ENCODE results near the gene ABO.

The ABO gene

DNA sequence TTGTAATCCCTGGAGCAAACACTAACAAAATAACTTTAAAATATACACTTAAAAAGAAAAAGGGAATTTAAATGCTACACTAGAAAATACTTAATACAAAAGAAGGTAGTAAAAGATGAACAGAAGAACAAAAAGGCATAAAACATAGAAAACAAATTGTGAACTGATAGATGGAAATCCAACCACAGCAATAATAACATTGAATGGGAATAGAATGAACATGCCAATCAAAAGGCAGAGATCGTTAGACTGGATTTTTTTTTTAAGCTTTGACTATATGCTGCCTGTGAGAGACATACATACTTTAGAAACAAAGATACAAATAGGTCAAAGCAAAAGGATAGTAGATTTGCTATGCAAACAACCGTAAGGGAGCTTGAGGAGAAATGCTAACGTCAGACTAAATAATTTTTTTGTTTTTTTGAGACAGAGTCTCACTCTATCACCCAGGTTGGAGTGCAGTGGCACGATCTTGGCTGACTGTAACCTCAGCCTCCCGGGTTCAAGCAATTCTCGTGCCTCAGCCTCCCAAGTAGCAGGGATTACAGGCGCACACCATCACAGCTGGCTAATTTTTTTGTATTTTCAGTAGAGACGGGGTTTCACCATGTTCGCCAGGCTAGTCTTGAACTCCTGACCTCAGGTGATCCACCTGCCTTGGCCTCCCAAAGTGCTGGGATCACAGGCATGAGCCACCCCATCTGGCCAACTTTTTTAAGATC, 6.5 kb downstream of the ABO start:
- DNase-seq (ENCODE audit: low read depth), result no peak

DNA sequence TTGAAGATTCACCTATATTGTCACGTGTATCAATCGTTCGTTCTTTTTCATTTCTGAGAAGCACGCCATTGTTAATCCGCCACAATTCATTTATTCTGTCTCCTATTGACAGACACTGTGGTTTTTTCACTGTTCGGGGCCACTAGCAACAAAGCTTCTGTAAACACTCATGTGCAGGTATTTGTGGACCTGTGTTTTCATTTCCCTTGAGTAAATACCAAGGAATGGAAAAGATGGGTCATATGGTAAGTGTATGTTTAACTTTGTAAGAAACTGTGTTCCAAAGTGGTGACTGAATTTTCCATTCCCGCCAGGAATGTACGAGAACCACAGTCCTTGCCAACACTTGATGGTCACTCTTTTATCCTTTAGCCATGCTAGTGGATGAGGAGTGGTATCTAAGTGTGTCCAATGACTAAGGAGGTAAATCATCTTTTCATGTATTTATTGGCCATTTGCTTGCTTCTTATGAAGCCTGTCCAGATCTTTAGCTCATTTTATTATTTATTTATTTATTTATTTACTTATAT, 10.7 kb downstream of the ABO start:
- TF ChIP-seq, protein P1, sequence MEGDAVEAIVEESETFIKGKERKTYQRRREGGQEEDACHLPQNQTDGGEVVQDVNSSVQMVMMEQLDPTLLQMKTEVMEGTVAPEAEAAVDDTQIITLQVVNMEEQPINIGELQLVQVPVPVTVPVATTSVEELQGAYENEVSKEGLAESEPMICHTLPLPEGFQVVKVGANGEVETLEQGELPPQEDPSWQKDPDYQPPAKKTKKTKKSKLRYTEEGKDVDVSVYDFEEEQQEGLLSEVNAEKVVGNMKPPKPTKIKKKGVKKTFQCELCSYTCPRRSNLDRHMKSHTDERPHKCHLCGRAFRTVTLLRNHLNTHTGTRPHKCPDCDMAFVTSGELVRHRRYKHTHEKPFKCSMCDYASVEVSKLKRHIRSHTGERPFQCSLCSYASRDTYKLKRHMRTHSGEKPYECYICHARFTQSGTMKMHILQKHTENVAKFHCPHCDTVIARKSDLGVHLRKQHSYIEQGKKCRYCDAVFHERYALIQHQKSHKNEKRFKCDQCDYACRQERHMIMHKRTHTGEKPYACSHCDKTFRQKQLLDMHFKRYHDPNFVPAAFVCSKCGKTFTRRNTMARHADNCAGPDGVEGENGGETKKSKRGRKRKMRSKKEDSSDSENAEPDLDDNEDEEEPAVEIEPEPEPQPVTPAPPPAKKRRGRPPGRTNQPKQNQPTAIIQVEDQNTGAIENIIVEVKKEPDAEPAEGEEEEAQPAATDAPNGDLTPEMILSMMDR (conservative IDR thresholded peaks at IDR 0.05; ENCODE audit: low read length), result no peak
- no peak for DNase-seq (ENCODE audit: low read depth)
- no peak overlapping the region for H3K4me3 ChIP-seq (ENCODE audit: low read length)

More for the DNA sequence above, 6.5 kb downstream of the ABO start:
- H3K4me3 ChIP-seq (ENCODE audit: low read length), result no peak overlapping the region
- TF ChIP-seq, protein P1 (conservative IDR thresholded peaks at IDR 0.05; ENCODE audit: low read length), result no peak

DNA sequence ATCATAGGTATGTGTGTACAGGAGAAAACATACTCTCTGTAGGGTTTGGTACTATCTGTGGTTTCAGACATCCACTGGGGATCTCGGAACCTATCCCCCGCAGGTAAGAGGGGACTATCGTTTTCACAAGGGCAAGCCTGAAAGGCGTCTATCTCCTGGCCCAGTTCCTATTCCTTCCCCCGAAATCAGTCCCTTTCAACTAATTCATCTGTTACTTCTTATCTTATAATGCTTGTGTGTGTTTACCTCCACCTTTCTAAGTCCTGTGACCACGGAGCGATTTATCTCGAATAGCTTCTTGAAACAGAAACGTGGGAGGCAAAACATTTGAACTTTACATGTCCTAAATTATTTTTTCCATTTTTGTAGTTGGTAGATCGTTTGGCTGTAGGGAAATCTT, 11.4 kb downstream of the ABO start:
- H3K4me3 ChIP-seq (ENCODE audit: low read length), result no peak overlapping the region
- TF ChIP-seq, protein P1 (conservative IDR thresholded peaks at IDR 0.05; ENCODE audit: low read length), result no peak
- DNase-seq (ENCODE audit: low read depth), result no peak

DNA sequence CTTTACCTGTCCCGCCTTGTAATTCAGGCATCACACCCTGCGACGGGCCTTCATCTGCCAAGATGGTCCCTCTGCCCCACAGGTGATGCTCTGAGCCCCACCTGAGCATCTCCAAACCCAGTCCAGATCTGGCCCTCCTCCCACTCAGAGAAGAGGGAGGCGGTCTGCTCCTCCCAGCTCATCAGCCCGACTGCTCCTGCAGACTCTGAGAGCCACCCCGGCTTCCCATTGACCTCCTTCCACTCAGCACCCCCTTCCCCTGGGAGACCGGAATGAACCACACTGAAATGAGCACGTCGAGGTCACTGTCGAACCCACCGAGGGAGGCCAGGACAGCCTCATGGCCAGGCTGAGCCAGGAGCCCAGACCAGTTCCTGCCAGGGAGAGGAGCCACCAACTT, 12.8 kb downstream of the ABO start:
- H3K4me3 ChIP-seq (ENCODE audit: low read length), result no peak overlapping the region
- no peak for DNase-seq (ENCODE audit: low read depth)
- TF ChIP-seq, protein P1 (conservative IDR thresholded peaks at IDR 0.05; ENCODE audit: low read length), result no peak

DNA sequence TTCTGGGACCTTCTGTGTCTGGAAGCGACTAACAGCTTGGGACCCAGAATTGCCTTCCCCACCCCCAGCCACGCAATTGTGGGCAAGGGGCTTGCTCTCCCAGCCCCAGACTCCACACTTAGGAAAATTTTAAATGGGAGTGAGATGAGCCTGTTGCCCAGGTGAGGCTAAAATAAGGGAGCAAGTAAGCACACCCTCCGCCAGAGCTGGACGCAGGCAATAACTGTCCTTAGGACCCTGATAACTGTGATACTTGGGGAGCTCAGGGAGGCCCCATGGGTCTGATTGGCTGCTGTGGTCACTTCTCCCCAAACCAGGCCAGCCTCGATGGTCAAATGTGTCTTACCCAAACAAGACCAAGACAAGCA, 13.3 kb downstream of the ABO start:
- H3K4me3 ChIP-seq (ENCODE audit: low read length), result no peak overlapping the region
- TF ChIP-seq, protein P1 (conservative IDR thresholded peaks at IDR 0.05; ENCODE audit: low read length), result no peak

DNA sequence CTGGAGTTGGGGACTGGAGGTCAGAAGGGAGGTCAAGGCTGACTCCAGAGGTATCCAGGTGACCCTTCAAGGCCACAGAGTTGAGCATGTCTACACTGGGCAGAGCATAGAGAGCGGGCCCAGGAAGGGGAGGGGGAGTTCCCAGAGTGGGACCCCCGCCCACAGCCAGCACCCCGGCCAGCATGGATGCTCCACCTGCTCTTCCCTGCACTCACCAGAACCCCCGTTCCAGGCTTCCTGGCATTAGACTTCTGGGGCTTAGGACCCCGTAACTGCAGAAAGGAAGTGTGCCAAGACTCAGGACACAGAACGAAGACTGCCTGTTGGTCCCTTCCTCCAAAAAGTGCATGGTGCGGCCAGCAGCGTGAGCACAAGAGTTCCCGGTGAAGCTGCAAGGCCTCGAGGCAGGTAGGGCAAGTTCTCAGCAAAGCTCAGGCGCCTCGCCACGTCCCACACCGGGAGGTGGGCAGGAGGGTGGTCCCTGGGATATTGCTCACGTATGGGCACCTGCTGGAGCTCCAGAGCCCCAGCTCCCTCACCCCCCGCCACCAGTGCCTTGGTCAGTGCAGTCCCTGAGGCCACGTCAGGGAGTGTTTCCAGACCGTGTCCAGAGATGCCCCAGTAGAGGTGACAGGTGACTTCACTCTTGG, 13.8 kb downstream of the ABO start:
- H3K4me3 ChIP-seq (ENCODE audit: low read length), result no peak overlapping the region
- TF ChIP-seq, protein P1 (conservative IDR thresholded peaks at IDR 0.05; ENCODE audit: low read length), result no peak
- DNase-seq (ENCODE audit: low read depth), result no peak

More for the DNA sequence above, 13.3 kb downstream of the ABO start:
- no peak for DNase-seq (ENCODE audit: low read depth)
